ENCODE measurements around the gene SSU72.
A peak's percentile ranks its signal among the peaks of the same experiment; 100 is the strongest.

SSU72 gene

GRCh38 chr1:1617925-1618324 is 43.3 kb upstream of the SSU72 start:
- FAIRE-seq (no peak), DNase-seq (ENCODE audit: insufficient read length) (no peak)
- TF ChIP-seq POLR2A (IDR thresholded peaks at IDR 0.05; ENCODE audit: low read depth, low read length) (no peak), POLR2AphosphoS5 (IDR thresholded peaks at IDR 0.05; ENCODE audit: low read depth, low read length) (no peak), TAF1 (IDR thresholded peaks at IDR 0.05; ENCODE audit: borderline replicate concordance, low read depth, low read length) (no peak)

GRCh38 chr1:1617516-1617915 is 42.9 kb upstream of the SSU72 start:
- FAIRE-seq (no peak), DNase-seq (ENCODE audit: insufficient read length) (no peak)
- TF ChIP-seq TAF1 (IDR thresholded peaks at IDR 0.05; ENCODE audit: borderline replicate concordance, low read depth, low read length) (no peak), POLR2A (IDR thresholded peaks at IDR 0.05; ENCODE audit: low read depth, low read length) (no peak), POLR2AphosphoS5 (IDR thresholded peaks at IDR 0.05; ENCODE audit: low read depth, low read length) (no peak)

- DNase-seq (ENCODE audit: insufficient read length) (no peak), FAIRE-seq (no peak)
- TF ChIP-seq POLR2AphosphoS5 (IDR thresholded peaks at IDR 0.05; ENCODE audit: low read depth, low read length) (no peak), POLR2A (IDR thresholded peaks at IDR 0.05; ENCODE audit: low read depth, low read length) (no peak), TAF1 (IDR thresholded peaks at IDR 0.05; ENCODE audit: borderline replicate concordance, low read depth, low read length) (no peak)
These were observed 42.2 kb upstream of the SSU72 start for GRCh38 chr1:1616838-1617237.

- no peak for DNase-seq (ENCODE audit: insufficient read length)
- TF ChIP-seq TAF1 (IDR thresholded peaks at IDR 0.05; ENCODE audit: borderline replicate concordance, low read depth, low read length) (no peak), POLR2A (IDR thresholded peaks at IDR 0.05; ENCODE audit: low read depth, low read length) (no peak), POLR2AphosphoS5 (IDR thresholded peaks at IDR 0.05; ENCODE audit: low read depth, low read length) (no peak)
- FAIRE-seq: no peak
These were observed 41.6 kb upstream of the SSU72 start for GRCh38 chr1:1616045-1616790.

GRCh38 chr1:1615256-1616044 is 40.8 kb upstream of the SSU72 start, which contains the start of gene MIB2:
Gene MIB2, plus strand, starts transcription at chr1:1615500. Its CDS starts 7,953 bp downstream, at chr1:1623453.
- FAIRE-seq: peak; percentile 100
- TF ChIP-seq POLR2AphosphoS5 (IDR thresholded peaks at IDR 0.05; ENCODE audit: low read depth, low read length): peak; percentile 82
- TF ChIP-seq POLR2A (IDR thresholded peaks at IDR 0.05; ENCODE audit: low read depth, low read length): peak; percentile 88
- TF ChIP-seq TAF1 (IDR thresholded peaks at IDR 0.05; ENCODE audit: borderline replicate concordance, low read depth, low read length): peak; percentile 21; the same call in 1 of the 2 replicates
- peak; percentile 100 for DNase-seq (ENCODE audit: insufficient read length)

GRCh38 chr1:1614954-1615255 is 40.2 kb upstream of the SSU72 start:
- FAIRE-seq (no peak), DNase-seq (ENCODE audit: insufficient read length) (no peak)
- no peak for TF ChIP-seq TAF1 (IDR thresholded peaks at IDR 0.05; ENCODE audit: borderline replicate concordance, low read depth, low read length)
- no peak for TF ChIP-seq POLR2A (IDR thresholded peaks at IDR 0.05; ENCODE audit: low read depth, low read length)
- TF ChIP-seq POLR2AphosphoS5 (IDR thresholded peaks at IDR 0.05; ENCODE audit: low read depth, low read length): no peak

GRCh38 chr1:1614204-1614953 is 39.7 kb upstream of the SSU72 start:
- no peak for DNase-seq (ENCODE audit: insufficient read length)
- TF ChIP-seq POLR2AphosphoS5 (IDR thresholded peaks at IDR 0.05; ENCODE audit: low read depth, low read length) (no peak), POLR2A (IDR thresholded peaks at IDR 0.05; ENCODE audit: low read depth, low read length) (no peak), TAF1 (IDR thresholded peaks at IDR 0.05; ENCODE audit: borderline replicate concordance, low read depth, low read length) (no peak)

GRCh38 chr1:1613509-1614082 is 38.9 kb upstream of the SSU72 start:
- TF ChIP-seq POLR2A (IDR thresholded peaks at IDR 0.05; ENCODE audit: low read depth, low read length): no peak
- FAIRE-seq (no peak), DNase-seq (ENCODE audit: insufficient read length) (no peak)

More at GRCh38 chr1:1614204-1614953, 39.7 kb upstream of the SSU72 start:
- no peak for FAIRE-seq

GRCh38 chr1:1612104-1612400 is 37.4 kb upstream of the SSU72 start:
- DNase-seq (ENCODE audit: insufficient read length) (no peak), FAIRE-seq (no peak)
- TF ChIP-seq POLR2AphosphoS5 (IDR thresholded peaks at IDR 0.05; ENCODE audit: low read depth, low read length): no peak
- no peak for TF ChIP-seq POLR2A (IDR thresholded peaks at IDR 0.05; ENCODE audit: low read depth, low read length)
- TF ChIP-seq TAF1 (IDR thresholded peaks at IDR 0.05; ENCODE audit: borderline replicate concordance, low read depth, low read length): no peak

- no peak for FAIRE-seq
- DNase-seq (ENCODE audit: insufficient read length): no peak
- TF ChIP-seq POLR2AphosphoS5 (IDR thresholded peaks at IDR 0.05; ENCODE audit: low read depth, low read length): no peak
- no peak for TF ChIP-seq POLR2A (IDR thresholded peaks at IDR 0.05; ENCODE audit: low read depth, low read length)
- TF ChIP-seq TAF1 (IDR thresholded peaks at IDR 0.05; ENCODE audit: borderline replicate concordance, low read depth, low read length): no peak
These were observed 36.1 kb upstream of the SSU72 start for GRCh38 chr1:1610796-1611195.

- TF ChIP-seq TAF1 (IDR thresholded peaks at IDR 0.05; ENCODE audit: borderline replicate concordance, low read depth, low read length) (no peak), POLR2AphosphoS5 (IDR thresholded peaks at IDR 0.05; ENCODE audit: low read depth, low read length) (no peak), POLR2A (IDR thresholded peaks at IDR 0.05; ENCODE audit: low read depth, low read length) (no peak)
- DNase-seq (ENCODE audit: insufficient read length) (no peak), FAIRE-seq (no peak)
These were observed 35.3 kb upstream of the SSU72 start for GRCh38 chr1:1609822-1610485.

Data from GM12892 (cell line).